ENCODE data around the gene MGME1.

MGME1 gene

DNA sequence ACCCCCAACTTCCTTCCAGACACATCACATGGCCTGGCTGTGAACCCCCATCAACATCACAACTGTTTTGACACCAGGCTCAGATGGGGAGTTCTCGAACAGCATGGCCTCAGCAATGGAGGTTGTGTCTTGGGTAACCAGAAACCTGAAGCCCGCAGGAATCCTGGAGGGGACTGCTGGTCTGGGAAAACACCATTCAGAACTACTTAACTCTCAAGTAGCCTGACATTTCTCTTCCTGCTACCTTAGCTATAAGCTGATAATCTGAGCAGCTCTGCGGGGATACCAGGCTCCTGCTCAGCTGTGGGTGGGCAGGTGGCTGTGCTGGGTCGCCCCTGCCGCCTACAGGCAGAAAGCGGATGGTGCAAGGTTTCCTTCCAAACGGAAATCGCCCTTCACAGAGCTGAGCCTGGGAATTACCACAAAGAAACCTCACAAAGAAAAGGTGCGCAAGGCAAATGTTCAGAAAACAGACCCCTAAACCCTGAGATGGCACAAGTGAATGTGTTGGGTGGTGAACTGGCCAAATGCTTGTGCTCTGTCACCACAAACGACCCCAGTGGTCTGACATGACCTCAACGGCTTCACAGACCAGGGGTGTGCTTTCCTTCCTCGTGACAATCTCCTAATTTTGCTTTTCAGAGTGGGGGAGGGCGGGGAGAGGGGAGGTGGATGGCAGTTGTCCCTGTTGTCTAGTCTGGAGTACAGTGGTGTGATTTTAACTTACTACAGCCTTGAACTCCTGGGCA, 29.8 kb upstream of the MGME1 start:
- DNase-seq, result peak; percentile 34
- in situ Hi-C loops (cut with HindIII; ENCODE audit: low pct_ligation_motif_present, low pct_unique_long_range_greater_than_20kb, low sequenced_read_pairs), result no loop called here

DNA sequence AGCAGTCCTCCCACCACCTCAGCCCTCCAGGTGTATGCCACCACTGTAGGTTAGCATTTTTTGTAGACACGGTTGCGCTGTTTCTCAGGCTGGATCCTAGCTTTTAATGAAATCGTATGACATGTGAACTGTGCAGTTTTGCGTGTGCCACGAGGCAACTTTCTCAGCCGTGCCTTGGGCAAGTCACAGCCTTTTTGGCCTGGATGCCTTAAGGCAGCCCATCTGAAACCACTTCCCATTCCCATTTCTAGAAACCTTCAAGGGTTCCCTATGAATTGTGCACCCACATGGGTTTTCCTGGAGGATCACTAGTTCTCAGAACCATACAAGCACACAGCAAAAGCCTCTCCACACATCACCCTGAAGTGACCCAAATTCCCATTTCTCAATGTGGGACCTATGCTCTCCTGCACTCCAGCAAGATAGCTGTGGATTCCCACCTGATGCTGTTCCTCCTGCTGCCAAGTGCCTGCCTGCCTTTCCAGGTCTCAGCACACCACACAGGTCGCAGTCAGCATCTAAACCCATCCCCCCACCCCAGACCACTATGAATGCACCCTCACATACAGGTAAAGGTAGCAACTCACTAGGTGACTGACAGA, 29.1 kb upstream of the MGME1 start:
- in situ Hi-C loops (cut with HindIII; ENCODE audit: low pct_ligation_motif_present, low pct_unique_long_range_greater_than_20kb, low sequenced_read_pairs), result no loop called here
- no peak for DNase-seq

DNA sequence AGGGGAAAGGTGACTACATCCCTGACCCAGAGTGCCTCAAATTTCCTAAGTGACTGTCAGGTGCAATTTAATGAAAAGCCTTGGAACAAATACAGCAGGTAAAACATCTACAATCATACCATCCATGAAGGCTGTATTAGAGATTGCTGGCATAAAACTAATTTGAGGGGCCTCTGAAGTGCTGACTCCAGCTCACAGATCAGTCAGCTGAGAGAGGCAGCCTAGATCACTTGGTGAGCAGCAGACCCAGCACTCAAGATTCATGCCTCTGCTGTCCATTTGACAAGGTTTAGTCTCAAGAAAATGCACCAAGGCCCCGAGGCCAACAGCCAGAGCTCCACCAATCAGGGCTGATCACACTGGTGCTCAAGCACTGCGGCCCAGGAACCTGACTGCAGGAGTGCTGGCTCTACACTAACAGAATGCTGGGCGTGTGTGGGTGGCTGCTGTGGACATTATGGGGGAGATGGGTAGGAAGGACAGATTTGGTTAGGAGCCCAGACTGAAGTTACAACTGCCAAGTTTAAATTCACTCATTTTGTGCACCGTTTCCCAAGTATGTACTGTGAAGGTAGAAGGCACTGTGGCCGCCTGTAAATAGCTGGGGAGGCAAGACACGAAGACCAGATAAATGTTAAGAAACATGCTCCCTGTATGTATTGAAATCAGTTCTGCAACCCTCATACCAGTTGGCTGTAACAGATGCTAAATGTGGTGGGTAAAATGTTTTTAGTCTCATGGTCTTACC, 28.4 kb upstream of the MGME1 start:
- in situ Hi-C loops (cut with HindIII; ENCODE audit: low pct_ligation_motif_present, low pct_unique_long_range_greater_than_20kb, low sequenced_read_pairs), result no loop called here
- no peak for DNase-seq

DNA sequence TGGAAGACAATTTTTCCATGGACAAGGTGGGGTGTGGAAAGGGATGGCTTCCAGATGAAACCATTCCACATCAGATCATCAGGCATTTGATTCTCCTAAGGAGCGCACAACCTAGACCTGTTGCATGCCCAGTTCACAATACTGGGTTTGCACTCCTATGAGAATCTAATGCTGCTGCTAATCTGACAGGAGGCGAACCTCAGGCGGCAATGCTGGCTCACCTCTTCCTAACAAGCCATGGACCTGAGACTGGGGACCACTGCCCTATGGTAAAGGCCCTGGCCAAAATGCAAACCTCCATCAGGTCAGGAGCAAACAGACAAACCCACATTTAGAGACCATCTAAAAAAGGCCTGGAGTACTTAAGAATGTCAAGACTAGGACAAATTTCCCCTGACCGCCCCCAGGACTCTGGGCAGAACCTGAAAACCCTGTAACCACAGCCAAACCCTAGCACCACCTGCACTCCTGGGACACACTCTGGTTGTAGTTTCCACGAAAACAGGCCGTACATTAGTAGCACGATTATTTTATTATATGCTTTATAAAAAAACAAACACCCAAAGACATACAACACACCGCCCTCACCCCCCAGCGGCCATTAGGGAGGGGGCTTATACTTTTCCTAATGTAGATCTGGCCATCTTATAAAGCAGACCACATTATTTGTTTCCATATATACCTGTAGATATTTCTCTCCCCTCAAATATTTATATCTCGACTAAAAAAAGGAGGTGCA, 27.6 kb upstream of the MGME1 start:
- in situ Hi-C loops (cut with HindIII; ENCODE audit: low pct_ligation_motif_present, low pct_unique_long_range_greater_than_20kb, low sequenced_read_pairs), result no loop called here

DNA sequence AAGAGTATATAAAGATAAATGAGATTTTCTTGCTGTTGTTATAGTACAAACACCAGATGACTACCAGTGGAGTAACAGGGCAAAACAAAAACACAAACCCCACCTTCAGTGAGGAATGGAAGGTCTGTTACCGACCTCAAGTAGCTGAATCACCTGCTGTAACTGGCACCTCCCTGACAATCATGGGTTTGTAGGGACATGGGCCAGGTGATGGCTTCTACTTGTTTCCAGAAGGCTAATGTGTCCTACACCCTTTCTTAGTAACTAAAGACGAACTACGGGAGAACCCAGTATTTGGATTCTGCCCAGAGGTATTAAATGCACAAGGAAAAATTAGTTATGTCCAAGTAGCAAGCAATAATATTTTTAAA, 27.0 kb upstream of the MGME1 start:
- in situ Hi-C loops (cut with HindIII; ENCODE audit: low pct_ligation_motif_present, low pct_unique_long_range_greater_than_20kb, low sequenced_read_pairs), result no loop called here
- DNase-seq, result no peak

More for the DNA sequence above, 27.6 kb upstream of the MGME1 start:
- DNase-seq, result no peak

DNA sequence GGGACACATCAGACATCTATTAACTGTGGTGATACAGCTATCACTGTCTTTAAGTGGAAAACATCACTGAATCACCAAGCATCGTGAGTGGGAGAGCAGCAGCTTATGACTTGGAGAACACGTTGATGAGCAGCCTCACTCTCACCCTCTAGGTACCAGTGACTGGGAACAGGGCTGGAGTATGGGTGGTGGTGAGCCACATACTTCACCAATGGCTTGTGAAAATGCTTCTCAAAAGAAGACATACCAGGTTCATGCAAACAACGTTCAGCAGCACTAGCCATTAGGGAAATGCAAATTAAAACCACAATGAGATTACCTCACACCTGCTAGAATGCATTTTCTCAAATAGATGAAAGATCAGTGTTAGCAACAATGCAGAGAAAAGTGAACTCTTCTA, 25.5 kb upstream of the MGME1 start:
- DNase-seq, result no peak
- in situ Hi-C loops (cut with HindIII; ENCODE audit: low pct_ligation_motif_present, low pct_unique_long_range_greater_than_20kb, low sequenced_read_pairs), result no loop called here

DNA sequence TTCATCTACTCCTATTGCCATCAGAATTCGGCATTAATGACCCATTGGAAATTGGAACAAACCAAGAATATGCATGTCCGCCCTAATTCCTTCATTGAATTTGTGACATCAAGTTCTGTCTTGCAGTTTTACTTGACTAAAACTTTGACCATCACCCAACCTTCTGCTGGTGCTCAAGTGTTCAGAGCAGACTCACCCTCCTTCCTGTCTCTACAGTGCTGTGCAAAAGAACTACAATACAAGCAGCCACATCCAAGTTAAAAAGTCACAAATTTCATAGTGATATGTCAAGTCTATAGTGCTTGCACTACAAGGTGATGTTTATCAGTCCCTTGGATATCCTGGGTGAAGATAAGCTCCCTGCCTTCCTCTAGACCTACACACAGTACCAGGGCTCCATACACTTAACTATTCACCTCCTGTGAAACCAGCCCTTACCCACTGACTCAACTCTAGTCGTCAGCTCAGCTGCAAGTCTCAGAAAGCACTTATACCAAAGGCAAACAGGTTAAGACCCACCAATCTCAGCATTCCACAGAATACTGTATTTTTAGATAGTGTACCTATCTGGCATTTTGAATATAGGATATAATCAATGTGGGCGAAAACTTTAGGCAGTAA, 23.9 kb upstream of the MGME1 start:
- in situ Hi-C loops (cut with HindIII; ENCODE audit: low pct_ligation_motif_present, low pct_unique_long_range_greater_than_20kb, low sequenced_read_pairs), result no loop called here
- DNase-seq, result no peak

- in situ Hi-C loops (cut with HindIII; ENCODE audit: low pct_ligation_motif_present, low pct_unique_long_range_greater_than_20kb, low sequenced_read_pairs), result no loop called here
- no peak for DNase-seq
Observed at GRCh38 chr20:17946040-17946439, 22.8 kb upstream of the MGME1 start.

DNA sequence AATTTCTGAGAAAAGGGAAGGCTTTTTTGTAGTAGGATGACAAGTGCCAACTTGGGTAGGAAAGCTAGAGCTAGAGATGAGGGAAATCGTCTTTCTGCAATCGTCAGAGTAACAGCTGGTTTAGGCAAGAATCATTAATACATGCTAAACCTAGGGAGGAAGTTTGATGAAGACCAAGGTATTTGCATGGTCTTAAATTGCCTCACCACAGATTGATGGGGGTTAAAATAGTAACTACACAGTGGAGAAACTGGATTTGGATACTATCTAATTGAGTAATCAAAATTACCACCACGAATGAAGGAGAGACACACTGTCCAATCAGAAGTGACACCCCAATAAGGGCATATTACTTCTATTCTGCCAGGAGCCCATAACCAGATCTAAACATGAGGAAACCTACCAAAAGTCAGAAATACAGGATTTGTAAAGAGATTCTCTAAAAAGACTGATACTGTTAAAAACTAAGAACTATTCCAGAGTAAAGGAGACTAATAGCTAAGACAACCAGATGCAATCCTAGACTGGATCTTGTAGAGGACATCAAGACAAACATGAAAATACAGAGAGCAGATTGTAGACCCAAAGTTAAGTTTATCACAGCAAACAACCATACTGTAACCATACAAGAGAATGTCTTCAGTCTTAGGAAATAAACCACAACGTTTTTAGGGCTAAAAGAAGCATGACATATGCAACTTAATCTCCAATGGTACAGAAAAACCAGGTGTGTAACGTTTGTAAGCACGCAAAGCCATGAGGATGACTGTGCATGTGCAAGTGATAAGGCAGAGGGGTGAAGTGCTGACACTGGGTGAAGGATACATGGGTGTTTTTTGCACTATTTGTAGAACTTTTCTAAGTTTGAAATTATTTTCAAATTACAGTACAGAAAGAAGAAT, 22.0 kb upstream of the MGME1 start:
- in situ Hi-C loops (cut with HindIII; ENCODE audit: low pct_ligation_motif_present, low pct_unique_long_range_greater_than_20kb, low sequenced_read_pairs), result no loop called here
- DNase-seq, result no peak

- in situ Hi-C loops (cut with HindIII; ENCODE audit: low pct_ligation_motif_present, low pct_unique_long_range_greater_than_20kb, low sequenced_read_pairs), result no loop called here
- DNase-seq, result no peak
Observed at GRCh38 chr20:17947474-17947815, 21.4 kb upstream of the MGME1 start.

GRCh38 chr20:17948442-17948841, 20.4 kb upstream of the MGME1 start:
- in situ Hi-C loops (cut with HindIII; ENCODE audit: low pct_ligation_motif_present, low pct_unique_long_range_greater_than_20kb, low sequenced_read_pairs), result no loop called here

GRCh38 chr20:17949899-17950298, 18.9 kb upstream of the MGME1 start:
- no peak for DNase-seq
- in situ Hi-C loops (cut with HindIII; ENCODE audit: low pct_ligation_motif_present, low pct_unique_long_range_greater_than_20kb, low sequenced_read_pairs), result no loop called here

More at GRCh38 chr20:17948442-17948841, 20.4 kb upstream of the MGME1 start:
- no peak for DNase-seq

GRCh38 chr20:17950670-17951069, 18.1 kb upstream of the MGME1 start:
- no peak for DNase-seq
- in situ Hi-C loops (cut with HindIII; ENCODE audit: low pct_ligation_motif_present, low pct_unique_long_range_greater_than_20kb, low sequenced_read_pairs), result no loop called here

- in situ Hi-C loops (cut with HindIII; ENCODE audit: low pct_ligation_motif_present, low pct_unique_long_range_greater_than_20kb, low sequenced_read_pairs), result no loop called here
- no peak for DNase-seq
Observed at GRCh38 chr20:17951323-17951722, 17.5 kb upstream of the MGME1 start.

GRCh38 chr20:17952692-17953684, 15.8 kb upstream of the MGME1 start:
- in situ Hi-C loops (cut with HindIII; ENCODE audit: low pct_ligation_motif_present, low pct_unique_long_range_greater_than_20kb, low sequenced_read_pairs), result no loop called here
- no peak for DNase-seq

DNA sequence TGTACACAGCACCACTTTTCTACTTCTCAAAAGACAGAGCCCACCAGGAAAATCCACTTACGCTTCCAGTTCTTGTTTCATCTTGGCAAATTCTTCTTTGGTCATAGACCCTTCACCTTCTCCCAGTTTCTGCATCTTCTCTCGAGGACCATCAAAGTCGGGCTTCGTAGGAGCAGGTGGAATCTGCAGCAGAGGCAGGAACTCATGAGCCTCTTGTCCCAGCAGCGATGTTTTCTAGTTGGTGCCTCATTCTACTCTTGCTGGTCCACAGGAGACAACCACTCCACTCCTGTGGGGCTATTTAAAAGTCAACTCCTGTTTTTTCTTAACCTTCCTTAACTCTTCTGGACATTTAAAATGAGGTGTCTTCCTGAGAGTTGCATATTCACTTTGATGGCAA, 14.9 kb upstream of the MGME1 start:
- no peak for DNase-seq
- in situ Hi-C loops (cut with HindIII; ENCODE audit: low pct_ligation_motif_present, low pct_unique_long_range_greater_than_20kb, low sequenced_read_pairs), result no loop called here

GRCh38 chr20:17955302-17955701, 13.5 kb upstream of the MGME1 start:
- DNase-seq, result no peak
- in situ Hi-C loops (cut with HindIII; ENCODE audit: low pct_ligation_motif_present, low pct_unique_long_range_greater_than_20kb, low sequenced_read_pairs), result no loop called here

All from ACHN (cell line).